ENCODE measurements around the gene CDKL4.

GRCh38 chr2:39241588-39241987 is 2.2 kb downstream of the CDKL4 start:
- no peak for TF ChIP-seq CTCF (IDR thresholded peaks at IDR 0.05 in 8 of 11, conservative IDR thresholded peaks at IDR 0.05 in 3 of 11)
- TF ChIP-seq POLR2A (IDR thresholded peaks at IDR 0.05): no peak

Measured in spleen (tissue), 7 donors.